K562 (cell line): ENCODE measurements around the gene ARHGAP42. TPM values are rescaled to one million over a fixed set of nuclear protein-coding genes. Genes with fewer than 3 reads are reported as not detected.
A peak's percentile ranks its signal among the peaks of the same experiment; 100 is the strongest.

ENCODE experiments used
- BRD4 ChIP-seq: fragments of 200-600 bp; sonication (generic); IDR thresholded peaks from 2 replicates; pipeline ENCODE4 v1.6.1; 2017; ENCODE audit warnings: inconsistent platforms
- E2F1 ChIP-seq: sonication (generic); formaldehyde crosslinking; IDR thresholded peaks from 2 replicates; pipeline ENCODE4 v1.8.1; 2023; ENCODE audit warnings: mild to moderate bottlenecking, missing genetic modification reagents, moderate library complexity
- FOXA1 ChIP-seq: fragments of 450-650 bp; IDR thresholded peaks from 2 replicates; pipeline ENCODE4 v1.6.1; 2016; ENCODE audit warnings: mild to moderate bottlenecking, borderline replicate concordance
- GTF2B ChIP-seq: IDR thresholded peaks from 2 replicates; pipeline ENCODE4 v1.6.1; 2011; ENCODE audit not compliant: insufficient read length; ENCODE audit errors: extremely low read depth
- HNRNPK ChIP-seq: fragments of 200-400 bp; formaldehyde crosslinking; IDR thresholded peaks from one replicate; pipeline ENCODE4 v1.6.1; 2018; ENCODE audit warnings: mild to moderate bottlenecking, low read depth, low read length; ENCODE audit not compliant: poor library complexity, severe bottlenecking
- KHSRP ChIP-seq: fragments of 450-650 bp; IDR thresholded peaks from 2 replicates; pipeline ENCODE4 v1.6.1; 2017
- MAFF ChIP-seq: IDR thresholded peaks from 2 replicates; pipeline ENCODE4 v1.6.1; 2012; ENCODE audit warnings: low read length, improper control_type of control experiment
- MIER1 ChIP-seq: fragments of 450-650 bp; IDR thresholded peaks from 2 replicates; pipeline ENCODE4 v1.6.1; 2016; ENCODE audit warnings: antibody characterized with exemption, mild to moderate bottlenecking, low read depth
- NFIX ChIP-seq: fragments of 250-450 bp; sonication (Bioruptor Pico); IDR thresholded peaks from 2 replicates; pipeline ENCODE4 v1.4.0; 2020; ENCODE audit warnings: low read depth, mild to moderate bottlenecking, moderate library complexity
- NFYB ChIP-seq: IDR thresholded peaks from 2 replicates; pipeline ENCODE4 v1.6.1; 2011; ENCODE audit warnings: mild to moderate bottlenecking, moderate library complexity; ENCODE audit not compliant: insufficient read length; ENCODE audit errors: extremely low read depth
- POLR3A ChIP-seq: IDR thresholded peaks from 2 replicates; pipeline ENCODE4 v1.6.1; 2011; ENCODE audit warnings: borderline replicate concordance, mild to moderate bottlenecking, moderate library complexity; ENCODE audit not compliant: insufficient read length, insufficient read depth; ENCODE audit errors: extremely low read depth
- RAD21 ChIP-seq, 2 experiments: fragments of 250-450 bp in 1 of 2; fragments of 450-650 bp in 1 of 2; sonication (Bioruptor Pico) in 1 of 2; formaldehyde crosslinking in 1 of 2; IDR thresholded peaks in 1 of 2; conservative IDR thresholded peaks in 1 of 2; 2 replicates each; pipeline versions ENCODE4 v1.4.0 to v1.8.0; 2020 to 2022; ENCODE audit warnings: mild to moderate bottlenecking in 2 of 2, moderate library complexity in 1 of 2
- RNF2 ChIP-seq: sonication (generic); IDR thresholded peaks from 2 replicates; pipeline ENCODE4 v1.6.1; 2016
- SMAD1 ChIP-seq: fragments of 150-350 bp; IDR thresholded peaks from 2 replicates; pipeline ENCODE4 v1.6.1; 2014; ENCODE audit warnings: low read length, low read depth; ENCODE audit not compliant: partially characterized antibody
- SPI1 ChIP-seq: IDR thresholded peaks from 2 replicates; pipeline ENCODE4 v1.6.1; 2011; ENCODE audit warnings: low read depth, low read length, control low read depth, borderline replicate concordance
- ZBTB7A ChIP-seq: IDR thresholded peaks from 2 replicates; pipeline ENCODE4 v1.6.1; 2011; ENCODE audit warnings: low read depth, mild to moderate bottlenecking, low read length, moderate library complexity, borderline replicate concordance; ENCODE audit not compliant: control insufficient read depth
- ZFP30 ChIP-seq: fragments of 250-450 bp; sonication (Bioruptor Pico); IDR thresholded peaks from 2 replicates; pipeline ENCODE4 v1.8.0; 2022; ENCODE audit warnings: moderate library complexity, mild to moderate bottlenecking, inconsistent platforms, borderline replicate concordance
- ZNF174 ChIP-seq: fragments of 250-450 bp; sonication (Bioruptor Pico); IDR thresholded peaks from 2 replicates; pipeline ENCODE4 v1.4.0; 2020; ENCODE audit warnings: mild to moderate bottlenecking
- ZNF609 ChIP-seq: sonication (generic); formaldehyde crosslinking; IDR thresholded peaks from 2 replicates; pipeline ENCODE4 v1.8.1; 2023; ENCODE audit warnings: missing genetic modification reagents, mild to moderate bottlenecking, borderline replicate concordance
- polyA plus RNA-seq, 8 experiments: library from polyadenylated mRNA; depleted of rRNA in 4 of 8; stranded (reverse) in 5 of 8; unstranded in 3 of 8; fragments of >200 nt; fragmentation: Nextera tagmentation in 2 of 8; fragmentation: Illumina TruSeq in 1 of 8; extraction: Ambion mirVana in 2 of 8; extraction: Trizol in 1 of 8; gene quantifications; 2 replicates each; pipeline versions ENCODE4 v1.2.1 to v1.2.3, GENCODE V29; 2011 to 2014; ENCODE audit warnings: inconsistent platforms in 1 of 8, missing spikeins in 1 of 8
- total RNA-seq, 7 experiments: library from RNA; depleted of rRNA in 6 of 7; stranded (reverse); fragments of >200 nt in 6 of 7; fragmentation: Illumina TruSeq in 2 of 7; extraction: Trizol in 2 of 7; gene quantifications; 2 replicates each; pipeline versions ENCODE4 v1.2.1 to v1.2.3, GENCODE V29; 2011 to 2021; ENCODE audit warnings: low replicate concordance in 1 of 7
- TF ChIP-seq, protein P1 (sequence below), 2 experiments: fragments of 450-650 bp; conservative IDR thresholded peaks; 2 replicates each; pipeline ENCODE4 v1.6.1; 2017; ENCODE audit warnings: mild to moderate bottlenecking in 2 of 2, moderate library complexity in 2 of 2

ARHGAP42 gene
- total and polyA plus RNA-seq, 9 of the 15 experiments (the other 6 are each of a cell fraction or from before 2014, with no cell fraction given): 0.95 to 6.1 (median 2.4) TPM

- TF ChIP-seq NFYB: no peak
- TF ChIP-seq KHSRP: no peak
- TF ChIP-seq MAFF: no peak
- TF ChIP-seq FOXA1: no peak
- no peak for TF ChIP-seq SMAD1
- no peak for TF ChIP-seq HNRNPK
- no peak for TF ChIP-seq ZFP30 (CRISPR knock-in tag)
- TF ChIP-seq RAD21 (CRISPR knock-in tag; conservative IDR thresholded peaks at IDR 0.05 in 1 of 2, IDR thresholded peaks at IDR 0.05 in 1 of 2): no peak
- TF ChIP-seq SPI1: peak; percentile 98
- TF ChIP-seq RNF2: no peak
- no peak for TF ChIP-seq ZNF609
- TF ChIP-seq ZBTB7A: no peak
- TF ChIP-seq MIER1: no peak
- no peak for TF ChIP-seq E2F1 (CRISPR knock-in tag)
- no peak for TF ChIP-seq GTF2B
- no peak for TF ChIP-seq POLR3A
- TF ChIP-seq, protein P1, sequence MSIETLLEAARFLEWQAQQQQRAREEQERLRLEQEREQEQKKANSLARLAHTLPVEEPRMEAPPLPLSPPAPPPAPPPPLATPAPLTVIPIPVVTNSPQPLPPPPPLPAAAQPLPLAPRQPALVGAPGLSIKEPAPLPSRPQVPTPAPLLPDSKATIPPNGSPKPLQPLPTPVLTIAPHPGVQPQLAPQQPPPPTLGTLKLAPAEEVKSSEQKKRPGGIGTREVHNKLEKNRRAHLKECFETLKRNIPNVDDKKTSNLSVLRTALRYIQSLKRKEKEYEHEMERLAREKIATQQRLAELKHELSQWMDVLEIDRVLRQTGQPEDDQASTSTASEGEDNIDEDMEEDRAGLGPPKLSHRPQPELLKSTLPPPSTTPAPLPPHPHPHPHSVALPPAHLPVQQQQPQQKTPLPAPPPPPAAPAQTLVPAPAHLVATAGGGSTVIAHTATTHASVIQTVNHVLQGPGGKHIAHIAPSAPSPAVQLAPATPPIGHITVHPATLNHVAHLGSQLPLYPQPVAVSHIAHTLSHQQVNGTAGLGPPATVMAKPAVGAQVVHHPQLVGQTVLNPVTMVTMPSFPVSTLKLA (conservative IDR thresholded peaks at IDR 0.05): peak in 1 of 2 experiments; percentile 32; a peak in 1 of 4 replicates
- TF ChIP-seq BRD4: no peak
- TF ChIP-seq NFIX (CRISPR knock-in tag): no peak
- TF ChIP-seq ZNF174: no peak
Observed at GRCh38 chr11:100681064-100681502, 6.0 kb upstream of the ARHGAP42 start (continued).
